Measurements from ENCODE around the gene KIAA0825. TPM values are rescaled to one million over a fixed set of nuclear protein-coding genes. Genes with fewer than 3 reads are reported as not detected.

Gene KIAA0825
- total RNA-seq, 1 donor from 2014 or later: 17.3 TPM

- DNase-seq (ENCODE audit: low spot score): peak; percentile 13
Measured at GRCh38 chr5:94440015-94440414, 178.4 kb downstream of the KIAA0825 start.

DNA sequence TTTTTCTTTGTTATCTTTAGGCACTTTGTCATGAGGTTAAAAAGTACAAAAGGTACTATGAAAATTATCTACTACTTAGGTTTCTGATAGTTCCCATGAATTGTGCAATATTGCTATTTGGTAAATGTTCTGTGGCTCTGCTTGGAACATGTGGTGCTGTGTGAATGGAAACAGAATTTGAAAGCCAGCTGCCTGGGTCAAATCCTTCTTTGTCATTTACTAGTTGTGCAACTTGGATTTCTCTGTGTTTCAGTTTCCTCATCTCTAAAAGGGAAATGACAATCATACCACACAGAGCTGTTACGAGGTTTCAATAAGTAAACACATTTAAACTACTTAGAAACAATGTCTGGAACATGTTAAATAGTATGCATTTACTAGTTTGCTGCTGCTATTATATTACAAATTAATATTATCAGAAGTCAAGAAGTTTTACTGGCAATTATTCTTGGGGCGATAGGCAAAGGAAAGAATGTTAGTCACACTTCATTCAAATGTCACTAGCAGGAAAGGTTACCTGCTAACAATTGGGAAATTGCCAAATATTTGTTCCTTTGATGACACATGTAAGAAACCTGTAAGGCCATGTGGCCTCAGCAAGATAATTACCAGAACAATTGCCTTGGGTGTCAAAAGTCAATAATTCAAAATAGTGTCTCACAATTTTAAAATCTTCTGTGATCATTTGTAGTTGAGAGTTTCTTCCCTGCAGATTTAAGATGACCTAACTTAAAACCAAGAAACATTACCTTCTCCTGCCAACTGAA lies 184.8 kb downstream of the KIAA0825 start:
- DNase-seq (ENCODE audit: low spot score): no peak

DNA sequence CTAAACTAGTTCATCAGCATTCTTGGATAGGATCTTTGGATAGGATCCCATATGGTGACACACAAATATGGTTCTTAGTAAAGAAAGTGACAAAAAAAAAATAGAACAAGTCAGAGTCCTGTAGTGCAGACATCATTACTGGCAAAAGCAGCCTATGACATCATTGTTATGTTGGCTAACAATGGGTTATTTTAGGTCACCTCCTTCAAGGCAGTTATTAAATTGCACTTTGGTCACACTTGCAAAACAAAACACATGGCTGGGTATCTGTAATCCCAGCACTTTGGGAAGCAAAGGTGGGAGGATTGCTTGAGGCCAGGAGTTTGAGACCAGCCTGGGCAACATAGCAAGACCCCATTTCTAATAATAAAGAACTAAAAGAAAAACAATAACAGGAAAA lies 185.9 kb downstream of the KIAA0825 start:
- no peak for DNase-seq (ENCODE audit: low spot score)

GRCh38 chr5:94431696-94432095 lies 186.7 kb downstream of the KIAA0825 start:
- no peak for DNase-seq (ENCODE audit: low spot score)

DNA sequence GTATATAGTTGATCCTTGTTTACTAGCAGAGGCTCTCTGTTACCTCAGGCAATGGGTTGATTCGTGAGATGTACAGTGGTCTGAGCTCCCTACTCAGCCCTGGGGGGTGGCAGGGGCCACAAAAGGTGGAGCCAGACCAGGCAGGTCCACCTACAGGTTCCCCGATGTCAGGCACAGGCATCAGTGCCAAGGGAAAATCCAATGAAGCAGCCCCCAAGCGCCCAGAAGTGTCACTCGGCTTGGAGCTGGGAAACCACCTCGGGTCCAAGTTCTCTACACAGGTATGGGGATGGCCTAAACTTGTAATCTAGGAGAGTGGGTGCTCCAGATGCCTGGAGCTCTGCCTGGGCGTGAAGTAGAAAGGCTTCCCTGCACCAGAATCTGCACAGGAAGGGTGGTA lies 188.8 kb downstream of the KIAA0825 start:
- no peak for DNase-seq (ENCODE audit: low spot score)

DNA sequence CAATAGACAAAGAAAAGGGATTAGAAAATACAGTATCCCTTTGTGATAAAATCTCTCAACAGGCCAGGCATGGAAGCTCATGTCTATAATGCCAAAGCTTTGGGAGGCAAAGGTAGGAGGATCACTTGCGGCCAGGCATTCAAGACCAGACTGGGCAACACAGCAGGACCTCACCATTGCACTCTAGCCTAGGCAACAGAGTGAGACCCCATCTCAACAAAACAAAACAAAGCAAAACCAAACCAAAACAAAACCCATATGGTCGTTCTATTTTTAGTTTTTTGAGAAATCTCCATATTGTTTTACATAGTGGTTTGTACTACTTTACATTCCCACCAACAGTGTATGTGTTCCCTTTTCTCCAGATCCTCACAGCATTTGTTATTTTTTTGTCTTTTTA lies 193.0 kb downstream of the KIAA0825 start:
- DNase-seq (ENCODE audit: low spot score): no peak

DNA sequence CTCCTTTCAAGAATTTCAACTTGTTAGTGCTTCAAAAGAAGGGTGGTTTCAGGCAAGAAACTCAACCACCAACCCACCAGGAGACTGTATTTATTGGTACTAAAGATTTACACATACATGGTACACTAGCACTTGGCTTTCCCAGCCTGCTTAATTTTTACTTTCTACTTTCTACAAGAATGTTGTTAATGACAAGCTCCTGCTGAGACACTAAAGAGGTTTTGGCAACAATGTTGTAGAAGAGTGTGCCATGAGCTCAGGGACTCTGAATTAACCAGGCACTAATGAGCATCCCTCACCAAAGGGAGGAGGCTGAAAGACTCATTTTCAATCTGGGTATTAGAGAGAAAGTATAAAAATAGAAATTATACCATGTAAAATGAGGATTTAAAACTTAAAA lies 195.0 kb downstream of the KIAA0825 start:
- no peak for DNase-seq (ENCODE audit: low spot score)

- DNase-seq (ENCODE audit: low spot score): no peak
Measured at GRCh38 chr5:94422812-94423211, 195.6 kb downstream of the KIAA0825 start.

GRCh38 chr5:94420885-94421284 lies 197.5 kb downstream of the KIAA0825 start:
- no peak for DNase-seq (ENCODE audit: low spot score)

- no peak for DNase-seq (ENCODE audit: low spot score)
Measured at GRCh38 chr5:94415798-94416197, 202.6 kb downstream of the KIAA0825 start.

GRCh38 chr5:94409440-94409839 lies 209.0 kb downstream of the KIAA0825 start:
- no peak for DNase-seq (ENCODE audit: low spot score)

DNA sequence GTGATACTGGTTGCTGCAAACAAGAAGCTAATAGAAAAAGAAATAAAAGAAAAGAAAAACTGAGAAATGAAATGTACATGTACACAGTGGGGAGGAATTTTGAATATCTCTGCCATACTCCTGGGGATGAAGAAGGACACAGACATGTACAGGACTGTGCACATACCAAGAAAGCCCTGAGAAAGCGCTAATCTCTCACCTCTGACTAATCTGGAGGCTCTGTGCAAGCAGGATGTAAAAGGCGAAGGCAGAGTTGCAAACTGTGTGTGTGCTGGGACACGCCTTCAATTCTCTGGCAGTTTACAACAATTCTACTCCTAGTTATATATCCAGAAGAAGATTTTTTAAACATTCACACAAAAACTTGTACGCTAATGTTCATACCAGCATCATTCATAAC lies 211.4 kb downstream of the KIAA0825 start:
- no peak for DNase-seq (ENCODE audit: low spot score)

DNA sequence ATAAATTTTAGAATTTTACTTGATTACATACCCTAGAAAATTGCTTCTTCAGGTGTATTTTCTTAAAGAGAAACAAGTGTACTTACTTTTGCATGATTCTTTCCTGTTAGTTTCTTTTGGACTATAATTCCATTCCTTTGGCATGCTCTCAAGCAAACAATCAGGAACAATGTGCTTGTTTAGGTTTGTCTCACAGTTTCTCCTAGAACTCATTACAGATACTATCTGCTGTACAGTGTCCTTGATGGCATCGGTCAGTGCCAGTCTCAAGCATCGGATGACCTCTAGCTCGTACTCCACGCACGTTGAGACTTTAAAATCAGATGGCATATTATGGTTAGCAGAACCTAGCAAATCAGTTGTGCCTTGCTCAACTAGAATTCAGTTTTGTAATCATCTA lies 214.9 kb downstream of the KIAA0825 start:
- DNase-seq (ENCODE audit: low spot score): no peak

GRCh38 chr5:94402096-94402495 lies 216.3 kb downstream of the KIAA0825 start:
- no peak for DNase-seq (ENCODE audit: low spot score)

GRCh38 chr5:94397508-94397907 lies 220.9 kb downstream of the KIAA0825 start:
- no peak for DNase-seq (ENCODE audit: low spot score)

DNA sequence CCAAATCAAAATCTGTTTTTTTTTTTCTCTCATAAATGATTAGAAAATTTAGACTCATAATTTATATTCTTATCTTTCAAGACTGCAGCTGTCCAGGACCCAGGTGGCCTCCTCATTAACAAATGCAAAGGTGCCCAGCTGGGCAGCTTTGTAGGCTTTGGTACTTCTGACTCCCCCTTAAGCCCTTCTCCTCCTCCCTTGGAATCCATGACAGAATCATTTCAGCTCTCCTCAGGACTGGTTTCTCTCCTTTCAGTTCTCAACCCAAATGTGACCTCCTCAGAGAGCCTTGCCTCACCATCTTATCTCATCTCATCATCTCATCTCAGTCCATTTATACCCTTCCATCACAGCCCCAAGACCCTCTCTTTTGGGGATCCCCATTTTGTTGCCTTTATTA lies 221.7 kb downstream of the KIAA0825 start:
- no peak for DNase-seq (ENCODE audit: low spot score)

DNA sequence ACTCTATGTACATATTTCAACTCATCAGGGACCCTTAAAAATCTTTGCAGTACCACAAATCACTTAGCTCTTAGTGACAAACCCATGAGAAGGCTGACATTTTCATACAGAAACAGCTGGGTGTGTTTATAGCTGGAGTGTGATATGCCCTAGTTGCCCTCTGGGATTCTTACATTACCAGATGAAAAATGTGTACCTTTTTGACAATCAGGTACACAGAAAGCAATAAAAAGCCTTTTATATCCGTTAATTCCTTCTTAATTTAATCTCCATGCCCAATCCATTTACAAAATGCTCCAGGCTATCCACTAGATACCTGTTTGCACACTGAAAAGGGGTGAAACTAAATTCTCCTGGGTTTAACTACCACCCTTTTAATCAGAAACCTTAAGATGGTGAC lies 222.9 kb downstream of the KIAA0825 start:
- DNase-seq (ENCODE audit: low spot score): no peak

DNA sequence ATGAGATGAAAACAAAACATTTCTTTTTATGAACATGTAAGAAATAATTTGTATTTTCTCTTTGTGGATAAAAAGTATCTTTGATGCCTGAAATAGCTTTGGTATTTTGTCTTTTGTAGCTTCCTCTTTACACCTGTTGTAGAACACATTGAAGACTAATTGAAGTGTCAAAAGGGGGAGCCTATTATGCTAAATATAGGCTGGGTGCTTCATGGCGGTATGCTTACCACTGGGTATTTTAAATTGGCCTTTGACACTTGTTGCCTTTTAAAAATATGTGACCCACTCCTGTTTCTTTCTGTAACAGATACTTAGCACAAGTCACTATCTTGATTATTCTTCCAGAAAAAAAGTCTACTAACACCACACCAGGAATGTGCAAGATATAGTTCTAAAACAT lies 226.4 kb downstream of the KIAA0825 start:
- no peak for DNase-seq (ENCODE audit: low spot score)

- DNase-seq (ENCODE audit: low spot score): no peak
Measured at GRCh38 chr5:94389515-94389899, 228.9 kb downstream of the KIAA0825 start.

GRCh38 chr5:94388773-94389514 lies 229.5 kb downstream of the KIAA0825 start:
- no peak for DNase-seq (ENCODE audit: low spot score)

DNA sequence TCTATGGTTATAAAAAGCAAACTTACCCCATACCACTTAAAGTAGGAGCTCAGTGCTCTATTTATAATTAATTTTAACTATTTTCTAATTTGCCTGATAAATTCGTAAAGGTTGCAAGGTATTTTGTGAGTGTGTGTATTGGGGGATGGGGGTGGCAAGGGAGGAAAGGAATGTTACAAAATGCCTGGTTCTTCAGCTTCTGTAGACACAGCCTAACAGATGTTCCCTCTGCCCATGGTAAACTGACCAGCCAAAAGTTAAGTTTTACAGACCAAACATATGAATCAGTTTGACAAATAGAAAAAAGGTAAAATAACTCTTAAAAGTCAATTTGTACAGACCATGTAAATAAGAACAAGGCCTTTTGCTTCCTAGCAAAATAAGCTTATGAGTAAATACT lies 232.6 kb downstream of the KIAA0825 start:
- DNase-seq (ENCODE audit: low spot score): no peak

- no peak for DNase-seq (ENCODE audit: low spot score)
Measured at GRCh38 chr5:94378062-94378461, 240.3 kb downstream of the KIAA0825 start.

DNA sequence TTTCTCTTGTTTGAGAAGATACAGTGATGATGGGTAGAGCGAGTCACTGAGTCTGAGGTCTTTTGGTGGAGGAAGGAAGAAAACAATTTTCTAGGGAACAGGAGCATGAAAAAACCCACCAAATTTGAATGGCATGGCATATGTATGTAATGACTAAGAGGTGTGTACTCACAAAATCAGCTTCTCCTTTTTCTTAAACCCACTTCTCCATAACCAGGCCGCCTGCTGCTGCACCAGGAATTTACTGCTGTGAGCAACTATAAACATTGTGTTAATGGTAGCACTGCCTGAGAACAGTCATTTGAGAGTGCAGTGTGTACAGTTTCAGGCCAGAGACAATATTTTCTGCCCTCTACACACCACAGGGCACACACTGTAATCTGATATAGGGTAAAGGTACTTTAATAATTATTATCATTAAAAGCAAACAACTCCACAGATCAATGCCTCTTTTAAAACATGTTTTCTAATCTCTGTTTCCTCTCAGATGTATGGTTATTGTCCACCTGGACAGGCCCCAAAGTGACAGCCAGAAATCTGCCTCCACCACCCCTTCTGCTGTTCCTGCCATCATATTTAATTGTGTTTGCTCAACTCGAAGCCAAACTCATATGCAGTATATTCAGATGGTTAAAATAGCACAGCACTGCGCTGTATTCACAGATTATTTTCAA lies 241.6 kb downstream of the KIAA0825 start:
- DNase-seq (ENCODE audit: low spot score): no peak
